Subcutaneous abdominal adipose tissue (tissue), 5 donors: Measurements from ENCODE around the gene PPFIA4.

Experiments
- H3K27ac ChIP-seq: one replicate; pipeline ENCODE4 v1.7.0; 2013; ENCODE audit warnings: low read depth, mild to moderate bottlenecking, inconsistent platforms, low read length, moderate library complexity
- H3K27me3 ChIP-seq, 5 donors: one replicate each; pipeline ENCODE4 v1.7.0; 2013; ENCODE audit warnings: low read length in 5 of 5, inconsistent platforms in 1 of 5; ENCODE audit not compliant: control insufficient read depth in 5 of 5, insufficient read depth in 4 of 5
- H3K36me3 ChIP-seq, 5 donors: one replicate each; pipeline ENCODE4 v1.7.0; 2013; ENCODE audit warnings: low read length in 5 of 5; ENCODE audit not compliant: control insufficient read depth in 5 of 5, insufficient read depth in 5 of 5
- H3K4me1 ChIP-seq, 5 donors: one replicate each; pipeline ENCODE4 v1.7.0; 2013; ENCODE audit warnings: low read length in 5 of 5, mild to moderate bottlenecking in 3 of 5, moderate library complexity in 1 of 5; ENCODE audit not compliant: control insufficient read depth in 5 of 5, insufficient read depth in 5 of 5
- H3K4me3 ChIP-seq, 5 donors: one replicate each; pipeline ENCODE4 v1.7.0; 2013; ENCODE audit warnings: low read length in 5 of 5, low read depth in 1 of 5
- H3K9ac ChIP-seq, 5 donors: one replicate each; pipeline ENCODE4 v1.7.0; 2013; ENCODE audit warnings: low read length in 5 of 5, mild to moderate bottlenecking in 4 of 5, moderate library complexity in 3 of 5
- H3K9me3 ChIP-seq, 5 donors: one replicate each; pipeline ENCODE4 v1.7.0; 2013; ENCODE audit warnings: low read length in 5 of 5; ENCODE audit not compliant: control insufficient read depth in 5 of 5
- donor health status: healthy.
- donor health status: healthy.
- donor health status: healthy.
- donor health status: healthy.
- donor health status: healthy.

PPFIA4 gene

DNA sequence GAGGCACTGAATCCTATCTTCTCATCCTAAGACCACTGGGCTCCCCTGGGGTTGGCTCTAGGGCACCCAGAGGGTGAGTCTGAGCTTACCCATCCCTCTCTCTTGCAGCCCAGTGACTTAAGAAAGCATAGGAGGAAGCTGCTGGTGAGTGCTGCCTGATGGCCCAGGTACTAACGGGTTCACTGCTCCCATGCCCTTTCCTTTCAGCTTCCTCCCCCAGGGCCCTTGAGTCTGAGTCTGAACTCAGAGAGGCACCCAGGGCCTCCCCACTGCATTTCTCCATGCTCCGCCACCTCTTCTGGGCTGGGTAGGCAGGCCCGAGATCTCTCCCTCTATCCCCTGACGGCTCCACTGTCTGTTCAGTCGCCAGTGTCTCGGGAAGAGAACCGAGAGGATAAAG is 29.7 kb downstream of the PPFIA4 start:
- peaks cover 0 to 31% (median 11%) of the 10 kb centered on the region in 5 donors for H3K4me1 ChIP-seq
- no peak overlapping the region for H3K27ac ChIP-seq
- H3K36me3 ChIP-seq: no peaks in the 10 kb centered on the region
- H3K4me3 ChIP-seq: no peak overlapping the region
- H3K9me3 ChIP-seq: no peaks in the 10 kb centered on the region
- H3K9ac ChIP-seq: no peak overlapping the region
- H3K27me3 ChIP-seq: peaks cover 7 to 10% (median 7%) of the 10 kb centered on the region in 5 donors

DNA sequence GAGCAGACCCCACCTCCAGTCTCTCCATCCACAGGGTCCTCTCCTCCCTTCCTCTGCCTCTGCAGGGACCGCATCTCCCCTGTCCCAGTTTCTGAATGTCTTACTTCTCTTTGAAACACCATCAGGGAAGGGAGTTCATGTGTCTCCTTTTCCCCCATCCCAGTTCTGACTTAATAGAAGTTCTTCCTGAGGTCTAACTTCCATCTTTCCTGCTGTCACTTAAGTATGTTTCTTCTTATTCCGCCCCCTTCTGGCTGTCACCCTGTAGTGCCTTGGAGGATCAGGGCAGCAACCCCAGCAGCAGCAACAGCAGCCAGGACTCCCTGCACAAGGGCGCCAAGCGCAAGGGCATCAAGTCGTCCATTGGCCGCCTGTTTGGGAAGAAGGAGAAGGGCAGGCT is 30.2 kb downstream of the PPFIA4 start:
- Histone ChIP-seq H3K27ac (no peak overlapping the region), H3K9ac (no peak overlapping the region), H3K27me3 (peaks cover 3 to 9% (median 7%) of the 10 kb centered on the region in 5 donors), H3K4me1 (peaks cover 0 to 27% (median 11%) of the 10 kb centered on the region in 5 donors), H3K36me3 (no peaks in the 10 kb centered on the region), H3K4me3 (no peak overlapping the region), H3K9me3 (no peaks in the 10 kb centered on the region)

DNA sequence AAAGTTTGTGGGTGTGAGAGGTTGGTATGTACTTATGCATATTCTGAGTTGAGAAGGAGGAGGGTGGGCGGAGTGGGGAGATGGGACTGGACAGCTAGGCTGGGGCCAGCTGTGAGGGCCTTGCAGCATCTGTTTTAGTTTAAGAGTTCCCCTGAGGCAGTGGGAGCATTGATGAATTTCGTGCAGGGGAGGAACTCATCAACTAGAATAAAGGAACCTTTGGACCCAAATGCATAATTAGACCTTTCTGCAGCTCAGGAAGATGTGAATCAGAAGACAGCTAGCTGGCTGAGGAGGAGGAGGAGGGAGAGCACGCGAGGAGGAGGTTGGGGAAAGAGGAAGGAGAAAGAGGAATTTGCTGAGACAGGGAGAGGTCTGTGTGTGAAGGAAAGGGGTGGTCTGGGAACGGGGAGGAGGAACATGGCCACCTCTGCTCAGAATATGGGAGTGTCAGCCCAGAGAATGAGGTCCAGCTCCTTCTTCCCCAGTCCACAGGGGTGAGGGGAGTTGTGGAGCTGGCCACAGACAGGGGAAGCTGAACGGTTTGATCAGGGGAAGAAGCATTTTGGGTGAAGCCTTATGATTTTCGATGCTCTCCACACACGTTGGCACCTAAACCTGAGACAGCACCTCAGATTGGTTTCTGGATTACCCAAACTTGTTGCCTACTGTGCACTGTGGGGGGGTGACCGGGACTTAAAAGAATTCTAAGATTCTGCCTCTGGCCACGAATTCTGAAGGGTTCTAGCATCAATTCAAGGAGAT is 31.8 kb downstream of the PPFIA4 start:
- Histone ChIP-seq H3K4me1 (peaks cover 0 to 27% (median 11%) of the 10 kb centered on the region in 5 donors), H3K27me3 (peaks cover 0 to 8% (median 2%) of the 10 kb centered on the region in 5 donors), H3K4me3 (peak overlapping the region in 1 of 5 donors; percentile 4), H3K27ac (no peak overlapping the region), H3K9ac (no peak overlapping the region), H3K36me3 (no peaks in the 10 kb centered on the region), H3K9me3 (no peaks in the 10 kb centered on the region)

DNA sequence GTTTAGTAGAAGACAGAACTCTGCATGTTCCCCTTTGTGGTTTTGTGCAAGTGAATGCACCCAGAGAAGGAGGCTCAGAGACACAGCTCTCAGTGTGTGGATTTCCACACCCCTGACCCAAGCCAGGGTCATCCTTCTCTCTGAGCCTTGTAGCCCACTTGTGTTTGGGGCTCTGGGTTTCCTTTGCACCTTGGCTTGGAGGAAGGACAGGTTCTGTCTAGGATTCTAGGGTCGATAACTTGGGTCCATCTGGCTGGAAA is 32.3 kb downstream of the PPFIA4 start:
- peaks cover 0 to 8% (median 2%) of the 10 kb centered on the region in 5 donors for H3K27me3 ChIP-seq
- H3K36me3 ChIP-seq: no peaks in the 10 kb centered on the region
- no peak overlapping the region for H3K9ac ChIP-seq
- H3K4me1 ChIP-seq: peaks cover 0 to 28% (median 11%) of the 10 kb centered on the region in 5 donors
- H3K9me3 ChIP-seq: no peaks in the 10 kb centered on the region
- no peak overlapping the region for H3K4me3 ChIP-seq
- H3K27ac ChIP-seq: no peak overlapping the region

DNA sequence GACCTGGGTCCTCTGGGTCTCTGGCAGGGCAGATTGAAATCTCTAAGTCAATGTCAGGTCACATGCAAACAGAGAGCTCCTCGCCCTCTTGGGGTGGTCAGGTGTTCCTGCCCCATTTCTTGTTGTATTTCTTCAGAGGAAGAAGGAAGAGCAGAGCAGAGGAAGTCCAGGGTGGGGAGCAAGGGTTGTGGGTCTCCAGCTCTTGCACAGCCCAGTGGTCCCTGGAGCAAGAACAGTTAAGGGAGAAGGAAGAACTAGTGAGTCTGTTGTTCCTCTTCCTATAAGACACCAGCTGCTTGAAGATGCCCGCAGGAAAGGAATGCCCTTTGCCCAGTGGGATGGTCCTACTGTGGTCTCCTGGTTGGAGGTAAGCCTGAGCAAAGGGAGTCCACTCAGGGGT is 33.2 kb downstream of the PPFIA4 start:
- no peak overlapping the region for H3K4me3 ChIP-seq
- H3K9ac ChIP-seq: no peak overlapping the region
- H3K27me3 ChIP-seq: peaks cover 0 to 5% (median 4%) of the 10 kb centered on the region in 5 donors
- no peak overlapping the region for H3K27ac ChIP-seq
- H3K9me3 ChIP-seq: no peaks in the 10 kb centered on the region
- no peaks in the 10 kb centered on the region for H3K36me3 ChIP-seq
- peaks cover 0 to 28% (median 11%) of the 10 kb centered on the region in 5 donors for H3K4me1 ChIP-seq

DNA sequence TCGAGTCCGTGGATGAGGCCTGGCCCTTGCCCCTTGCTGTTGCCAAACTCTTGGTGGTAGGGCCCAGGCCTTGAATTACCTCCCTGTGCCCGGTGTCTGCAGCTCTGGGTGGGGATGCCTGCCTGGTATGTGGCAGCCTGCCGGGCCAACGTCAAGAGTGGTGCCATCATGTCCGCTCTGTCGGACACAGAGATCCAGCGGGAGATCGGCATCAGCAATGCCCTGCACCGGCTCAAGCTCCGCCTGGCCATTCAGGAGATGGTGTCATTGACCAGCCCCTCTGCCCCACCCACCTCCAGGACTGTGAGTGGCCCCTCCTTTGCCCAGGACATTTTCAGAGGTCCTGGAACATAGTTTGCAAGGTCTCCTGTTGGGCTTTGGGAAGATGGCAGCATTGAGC is 33.8 kb downstream of the PPFIA4 start:
- no peak overlapping the region for H3K4me3 ChIP-seq
- H3K4me1 ChIP-seq: peaks cover 0 to 28% (median 11%) of the 10 kb centered on the region in 5 donors
- peaks cover 0 to 5% (median 4%) of the 10 kb centered on the region in 5 donors for H3K27me3 ChIP-seq
- no peaks in the 10 kb centered on the region for H3K36me3 ChIP-seq
- H3K27ac ChIP-seq: no peak overlapping the region
- no peak overlapping the region for H3K9ac ChIP-seq
- no peaks in the 10 kb centered on the region for H3K9me3 ChIP-seq

DNA sequence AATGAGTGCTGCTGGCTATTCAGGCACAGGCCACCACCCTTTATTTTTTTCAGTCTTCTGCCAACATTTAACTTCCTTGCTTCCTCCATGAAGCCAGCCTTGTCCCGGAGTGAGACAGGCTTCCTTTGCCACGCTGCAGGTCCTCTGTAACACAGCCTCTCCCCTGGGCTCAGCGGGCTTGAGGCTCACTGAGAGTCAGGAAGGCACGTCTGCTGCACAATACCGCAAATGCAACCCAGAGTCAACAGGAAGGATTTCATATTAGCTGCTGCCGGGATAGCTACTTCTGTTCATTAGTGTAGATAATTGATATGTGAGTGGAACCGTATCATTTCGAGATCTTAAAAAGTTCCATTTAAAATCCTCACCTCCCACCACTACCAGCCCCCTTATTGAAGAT is 37.0 kb downstream of the PPFIA4 start:
- Histone ChIP-seq H3K4me3 (no peak overlapping the region), H3K4me1 (peaks cover 0 to 23% (median 9%) of the 10 kb centered on the region in 5 donors), H3K36me3 (no peaks in the 10 kb centered on the region), H3K27ac (no peak overlapping the region), H3K9me3 (no peaks in the 10 kb centered on the region), H3K9ac (no peak overlapping the region), H3K27me3 (peaks cover 0 to 5% (median 3%) of the 10 kb centered on the region in 5 donors)

DNA sequence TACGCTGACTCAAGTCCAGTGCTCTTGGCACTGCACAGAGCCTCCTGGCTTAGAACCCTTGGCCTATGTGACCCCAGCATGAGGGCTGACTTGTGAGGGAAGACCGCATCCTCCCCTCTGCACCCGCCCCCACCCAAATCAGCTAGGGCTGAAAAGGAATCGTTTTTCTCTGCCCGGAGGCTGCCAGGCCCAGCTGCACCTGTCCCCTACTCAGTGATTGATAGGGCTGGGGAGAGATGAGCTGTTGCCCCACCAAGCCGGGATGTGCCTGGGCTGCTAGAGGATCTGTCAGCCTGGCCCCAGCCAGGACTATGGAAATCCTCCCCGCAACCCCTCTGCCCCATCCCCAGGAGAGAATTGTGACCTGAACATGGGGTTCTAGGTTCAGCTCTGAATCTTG is 38.9 kb downstream of the PPFIA4 start:
- H3K27ac ChIP-seq: no peak overlapping the region
- H3K36me3 ChIP-seq: no peaks in the 10 kb centered on the region
- H3K9ac ChIP-seq: no peak overlapping the region
- H3K27me3 ChIP-seq: peaks cover 0 to 5% (median 0%) of the 10 kb centered on the region in 5 donors
- H3K9me3 ChIP-seq: no peaks in the 10 kb centered on the region
- H3K4me1 ChIP-seq: peaks cover 2 to 28% (median 22%) of the 10 kb centered on the region in 5 donors
- no peak overlapping the region for H3K4me3 ChIP-seq

DNA sequence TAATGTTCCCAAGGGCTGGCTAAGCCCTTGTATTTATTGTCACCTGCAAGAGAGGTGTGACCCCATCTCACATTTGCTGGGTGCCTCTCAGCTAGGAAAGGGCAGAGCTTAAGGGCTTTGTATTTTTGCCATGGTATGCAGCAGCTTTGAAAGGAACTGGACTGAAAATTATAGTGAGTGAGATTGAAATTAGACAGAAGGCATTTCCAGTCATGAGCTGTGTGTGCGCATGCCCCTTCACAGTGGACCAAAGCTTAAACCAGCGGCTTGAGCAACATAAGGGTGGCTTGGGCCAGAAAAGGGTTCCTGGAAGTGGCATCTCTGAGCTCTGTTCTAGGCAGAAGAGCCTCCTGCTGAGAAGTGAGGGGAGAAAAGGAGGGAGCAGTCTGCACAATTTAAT is 39.7 kb downstream of the PPFIA4 start:
- peaks cover 0 to 5% (median 0%) of the 10 kb centered on the region in 5 donors for H3K27me3 ChIP-seq
- H3K27ac ChIP-seq: no peak overlapping the region
- peaks cover 2 to 28% (median 22%) of the 10 kb centered on the region in 5 donors for H3K4me1 ChIP-seq
- no peak overlapping the region for H3K4me3 ChIP-seq
- H3K36me3 ChIP-seq: no peaks in the 10 kb centered on the region
- no peaks in the 10 kb centered on the region for H3K9me3 ChIP-seq
- H3K9ac ChIP-seq: no peak overlapping the region

DNA sequence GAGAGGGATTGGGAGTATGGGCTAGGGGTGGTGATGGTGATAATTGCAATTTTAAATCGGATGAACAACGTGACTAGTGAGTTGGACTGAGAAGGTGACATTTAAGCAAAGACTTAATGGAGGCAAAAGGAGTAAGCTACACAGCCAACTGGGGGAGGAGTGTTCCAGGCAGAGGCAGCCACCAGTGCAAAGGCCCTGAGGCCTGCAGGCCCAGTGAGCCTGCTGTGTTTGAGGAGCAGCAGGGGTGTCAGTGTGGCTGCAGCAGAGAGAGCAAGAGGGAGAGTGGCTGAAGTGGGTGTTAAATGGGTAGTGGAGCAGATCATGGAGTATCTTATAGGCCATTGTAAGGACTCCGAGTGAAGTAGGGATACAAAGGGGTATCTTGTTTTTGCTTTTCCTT is 40.7 kb downstream of the PPFIA4 start:
- peaks cover 2 to 28% (median 22%) of the 10 kb centered on the region in 5 donors for H3K4me1 ChIP-seq
- H3K9me3 ChIP-seq: no peaks in the 10 kb centered on the region
- H3K9ac ChIP-seq: no peak overlapping the region
- H3K27ac ChIP-seq: no peak overlapping the region
- H3K27me3 ChIP-seq: peaks cover 0 to 3% (median 0%) of the 10 kb centered on the region in 5 donors
- H3K36me3 ChIP-seq: no peaks in the 10 kb centered on the region
- H3K4me3 ChIP-seq: no peak overlapping the region
